ENCODE measurements around the gene CBR1. TPM values are rescaled to one million over a fixed set of nuclear protein-coding genes. Genes with fewer than 3 reads are reported as not detected.

The CBR1 gene
- total and polyA plus RNA-seq, 5 donors from 2014 or later = 9.8 to 72.0 (median 60.5) TPM

GRCh38 chr21:36109868-36110267 is 40.0 kb downstream of the CBR1 start:
- Histone ChIP-seq H3K4me3 (ENCODE audit: low read depth, low read length) (no peak overlapping the region), H3K27me3 (ENCODE audit: control insufficient read depth, insufficient read depth, low read length) (peaks cover 13% of the 10 kb centered on the region), H3K36me3 (ENCODE audit: control insufficient read depth, insufficient read depth, low read length) (no peaks in the 10 kb centered on the region), H3K9me3 (ENCODE audit: control insufficient read depth in 2 of 2, low read length in 2 of 2) (no peaks in the 10 kb centered on the region), H3K27ac (ENCODE audit: insufficient read depth, low read length, poor library complexity, severe bottlenecking) (no peak overlapping the region), H3K4me1 (ENCODE audit: control insufficient read depth, insufficient read depth, low read length, poor library complexity, severe bottlenecking) (peaks cover 18% of the 10 kb centered on the region)
- Mint-ChIP-seq H3K4me3 (no peak overlapping the region), H3K27me3 (peaks cover 68% of the 10 kb centered on the region), H3K27ac (no peak overlapping the region), H3K36me3 (no peaks in the 10 kb centered on the region), H3K9me3 (no peaks in the 10 kb centered on the region), H3K4me1 (peaks cover 11 to 22% (median 14%) of the 10 kb centered on the region in 4 donors)
- DNase-seq = no peak
- no peak for ATAC-seq (ENCODE audit: low read depth in 2 of 2)

- Histone ChIP-seq H3K4me1 (ENCODE audit: control insufficient read depth, insufficient read depth, low read length, poor library complexity, severe bottlenecking) (peaks cover 18% of the 10 kb centered on the region), H3K27ac (ENCODE audit: insufficient read depth, low read length, poor library complexity, severe bottlenecking) (no peak overlapping the region), H3K27me3 (ENCODE audit: control insufficient read depth, insufficient read depth, low read length) (peaks cover 4% of the 10 kb centered on the region), H3K9me3 (ENCODE audit: control insufficient read depth in 2 of 2, low read length in 2 of 2) (no peaks in the 10 kb centered on the region), H3K4me3 (ENCODE audit: low read depth, low read length) (no peak overlapping the region), H3K36me3 (ENCODE audit: control insufficient read depth, insufficient read depth, low read length) (no peaks in the 10 kb centered on the region)
- Mint-ChIP-seq H3K4me3 (peak overlapping the region in 1 of 4 donors; percentile 17), H3K27ac (no peak overlapping the region), H3K9me3 (no peaks in the 10 kb centered on the region), H3K27me3 (peaks cover 56% of the 10 kb centered on the region), H3K36me3 (no peaks in the 10 kb centered on the region), H3K4me1 (peaks cover 11 to 21% (median 14%) of the 10 kb centered on the region in 4 donors)
- ATAC-seq (ENCODE audit: low read depth in 2 of 2) (no peak), DNase-seq (no peak)
Observed at GRCh38 chr21:36111238-36111637, 41.4 kb downstream of the CBR1 start.

- Mint-ChIP-seq H3K4me1 (peaks cover 11 to 21% (median 14%) of the 10 kb centered on the region in 4 donors), H3K36me3 (no peaks in the 10 kb centered on the region), H3K27me3 (peaks cover 32% of the 10 kb centered on the region), H3K9me3 (no peaks in the 10 kb centered on the region), H3K27ac (peak overlapping the region in 2 of 3 donors; percentile 60 to 96), H3K4me3 (peak overlapping the region; percentile 56 to 93 (median 78))
- H3K27me3 ChIP-seq (ENCODE audit: control insufficient read depth, insufficient read depth, low read length) = no peaks in the 10 kb centered on the region
- peak overlapping the region; percentile 63 for H3K27ac ChIP-seq (ENCODE audit: insufficient read depth, low read length, poor library complexity, severe bottlenecking)
- DNase-seq (peak; percentile 45 to 82 (median 77)), ATAC-seq (ENCODE audit: low read depth in 2 of 2) (peak; percentile 71 to 80)
- H3K9me3 ChIP-seq (ENCODE audit: control insufficient read depth in 2 of 2, low read length in 2 of 2) = no peaks in the 10 kb centered on the region
- H3K36me3 ChIP-seq (ENCODE audit: control insufficient read depth, insufficient read depth, low read length) = no peaks in the 10 kb centered on the region
- peak overlapping the region; percentile 73 for H3K4me3 ChIP-seq (ENCODE audit: low read depth, low read length)
- peaks cover 18% of the 10 kb centered on the region for H3K4me1 ChIP-seq (ENCODE audit: control insufficient read depth, insufficient read depth, low read length, poor library complexity, severe bottlenecking)
Observed at GRCh38 chr21:36113647-36114428, 44.0 kb downstream of the CBR1 start.

- no peak for ATAC-seq (ENCODE audit: low read depth in 2 of 2)
- H3K4me3 ChIP-seq (ENCODE audit: low read depth, low read length) = no peak overlapping the region
- H3K4me1 ChIP-seq (ENCODE audit: control insufficient read depth, insufficient read depth, low read length, poor library complexity, severe bottlenecking) = peaks cover 18% of the 10 kb centered on the region
- Mint-ChIP-seq H3K27me3 (peaks cover 24% of the 10 kb centered on the region), H3K36me3 (no peaks in the 10 kb centered on the region), H3K4me1 (peaks cover 11 to 21% (median 14%) of the 10 kb centered on the region in 4 donors), H3K9me3 (no peaks in the 10 kb centered on the region), H3K4me3 (peak overlapping the region in 1 of 4 donors; percentile 93), H3K27ac (peak overlapping the region in 1 of 3 donors; percentile 60)
- H3K36me3 ChIP-seq (ENCODE audit: control insufficient read depth, insufficient read depth, low read length) = no peaks in the 10 kb centered on the region
- DNase-seq = no peak
- no peak overlapping the region for H3K27ac ChIP-seq (ENCODE audit: insufficient read depth, low read length, poor library complexity, severe bottlenecking)
- no peaks in the 10 kb centered on the region for H3K27me3 ChIP-seq (ENCODE audit: control insufficient read depth, insufficient read depth, low read length)
- no peaks in the 10 kb centered on the region for H3K9me3 ChIP-seq (ENCODE audit: control insufficient read depth in 2 of 2, low read length in 2 of 2)
Observed at GRCh38 chr21:36115138-36115730, 45.4 kb downstream of the CBR1 start.

GRCh38 chr21:36117286-36117741 is 47.5 kb downstream of the CBR1 start:
- Histone ChIP-seq H3K36me3 (ENCODE audit: control insufficient read depth, insufficient read depth, low read length) (no peaks in the 10 kb centered on the region), H3K4me3 (ENCODE audit: low read depth, low read length) (no peak overlapping the region), H3K27ac (ENCODE audit: insufficient read depth, low read length, poor library complexity, severe bottlenecking) (no peak overlapping the region), H3K27me3 (ENCODE audit: control insufficient read depth, insufficient read depth, low read length) (no peaks in the 10 kb centered on the region), H3K4me1 (ENCODE audit: control insufficient read depth, insufficient read depth, low read length, poor library complexity, severe bottlenecking) (peaks cover 18% of the 10 kb centered on the region), H3K9me3 (ENCODE audit: control insufficient read depth in 2 of 2, low read length in 2 of 2) (no peaks in the 10 kb centered on the region)
- Mint-ChIP-seq H3K27ac (no peak overlapping the region), H3K4me1 (peaks cover 9 to 21% (median 14%) of the 10 kb centered on the region in 4 donors), H3K9me3 (no peaks in the 10 kb centered on the region), H3K27me3 (peaks cover 18% of the 10 kb centered on the region), H3K36me3 (no peaks in the 10 kb centered on the region), H3K4me3 (peak overlapping the region in 1 of 4 donors; percentile 72)
- no peak for DNase-seq
- no peak for ATAC-seq (ENCODE audit: low read depth in 2 of 2)

GRCh38 chr21:36120304-36120888 is 50.6 kb downstream of the CBR1 start:
- no peak overlapping the region for H3K4me3 ChIP-seq (ENCODE audit: low read depth, low read length)
- Mint-ChIP-seq H3K36me3 (no peaks in the 10 kb centered on the region), H3K9me3 (no peaks in the 10 kb centered on the region), H3K4me3 (no peak overlapping the region), H3K27me3 (peaks cover 7% of the 10 kb centered on the region), H3K4me1 (peaks cover 1 to 3% (median 2%) of the 10 kb centered on the region in 4 donors), H3K27ac (no peak overlapping the region)
- H3K27me3 ChIP-seq (ENCODE audit: control insufficient read depth, insufficient read depth, low read length) = no peaks in the 10 kb centered on the region
- ATAC-seq (ENCODE audit: low read depth in 2 of 2) (no peak), DNase-seq (no peak)
- no peaks in the 10 kb centered on the region for H3K36me3 ChIP-seq (ENCODE audit: control insufficient read depth, insufficient read depth, low read length)
- no peak overlapping the region for H3K27ac ChIP-seq (ENCODE audit: insufficient read depth, low read length, poor library complexity, severe bottlenecking)
- H3K4me1 ChIP-seq (ENCODE audit: control insufficient read depth, insufficient read depth, low read length, poor library complexity, severe bottlenecking) = no peaks in the 10 kb centered on the region
- no peaks in the 10 kb centered on the region for H3K9me3 ChIP-seq (ENCODE audit: control insufficient read depth in 2 of 2, low read length in 2 of 2)
